ACC112 (cell line): Measurements from ENCODE around the gene TRPM6.
"Not testable (repeated sequence)": the region's sequence is repeated elsewhere in the genome, so short reads cannot be mapped to it uniquely, and the experiment has no call there.

Experiments
- H2AFZ ChIP-seq: fragments of 200-600 bp; sonication (generic); one replicate; pipeline ENCODE4 v1.6.0; 2017; ENCODE audit warnings: antibody characterized with exemption, low read length; ENCODE audit not compliant: unreplicated experiment
- H3K27ac ChIP-seq: fragments of 200-600 bp; sonication (generic); 2 replicates; pipeline ENCODE4 v1.5.1; 2014; ENCODE audit warnings: low read depth, mild to moderate bottlenecking, antibody characterized with exemption, low read length, moderate library complexity
- H3K27me3 ChIP-seq: fragments of 200-600 bp; sonication (generic); 2 replicates; pipeline ENCODE4 v1.6.1; 2014; ENCODE audit warnings: mild to moderate bottlenecking, antibody characterized with exemption, low read length, moderate library complexity, mixed read lengths; ENCODE audit not compliant: insufficient read depth
- H3K36me3 ChIP-seq: fragments of 200-600 bp; sonication (generic); 2 replicates; pipeline ENCODE4 v1.6.1; 2016; ENCODE audit warnings: mild to moderate bottlenecking, antibody characterized with exemption, low read length, moderate library complexity, mixed read lengths; ENCODE audit not compliant: insufficient read depth
- H3K4me1 ChIP-seq: fragments of 200-600 bp; sonication (generic); one replicate; pipeline ENCODE4 v1.6.1; 2016; ENCODE audit warnings: low read length, mixed read lengths; ENCODE audit not compliant: insufficient read depth, unreplicated experiment, control insufficient read depth
- H3K4me3 ChIP-seq: fragments of 200-600 bp; sonication (generic); 2 replicates; pipeline ENCODE4 v1.5.1; 2014; ENCODE audit warnings: mild to moderate bottlenecking, low read depth, low read length
- H3K79me2 ChIP-seq: fragments of 200-600 bp; sonication (generic); one replicate; pipeline ENCODE4 v1.6.0; 2016; ENCODE audit warnings: low read length; ENCODE audit not compliant: control insufficient read depth, unreplicated experiment, insufficient read depth

Gene TRPM6

DNA sequence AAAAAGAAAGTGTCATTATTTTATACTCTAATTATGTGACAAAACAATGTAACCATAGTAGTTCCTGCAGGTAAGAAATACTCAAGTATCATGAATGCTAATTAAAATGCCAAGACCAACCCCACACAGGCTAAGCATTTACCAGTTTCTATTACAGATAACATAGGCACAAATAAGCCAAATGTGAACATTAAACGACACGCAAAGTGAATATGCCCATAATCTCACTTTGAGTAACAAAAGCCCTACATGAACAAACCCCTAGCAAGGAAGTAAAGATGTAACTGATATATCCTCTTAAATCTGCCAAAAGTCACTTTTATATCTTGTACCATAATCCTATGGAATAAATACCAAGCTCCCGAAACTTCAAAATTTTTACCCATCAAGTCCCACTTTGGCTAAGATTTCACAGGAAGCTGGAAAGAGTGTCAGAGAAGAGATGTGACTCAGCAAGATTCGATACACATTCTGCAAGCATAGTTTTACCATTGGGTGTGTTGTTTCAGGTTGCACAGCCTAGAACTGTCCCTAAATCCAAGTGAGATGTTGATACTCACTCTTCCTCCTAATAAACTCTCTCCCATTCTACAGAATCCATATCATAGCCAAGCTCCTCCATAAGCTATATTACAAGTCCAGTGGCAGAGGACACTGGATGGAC is 28.8 kb downstream of the TRPM6 start:
- H2AFZ ChIP-seq: no peak overlapping the region
- H3K36me3 ChIP-seq: no peaks in the 10 kb centered on the region
- no peaks in the 10 kb centered on the region for H3K27me3 ChIP-seq
- no peaks in the 10 kb centered on the region for H3K4me1 ChIP-seq
- H3K79me2 ChIP-seq: no peaks in the 10 kb centered on the region
- H3K27ac ChIP-seq: no peak overlapping the region
- H3K4me3 ChIP-seq: no peak overlapping the region

DNA sequence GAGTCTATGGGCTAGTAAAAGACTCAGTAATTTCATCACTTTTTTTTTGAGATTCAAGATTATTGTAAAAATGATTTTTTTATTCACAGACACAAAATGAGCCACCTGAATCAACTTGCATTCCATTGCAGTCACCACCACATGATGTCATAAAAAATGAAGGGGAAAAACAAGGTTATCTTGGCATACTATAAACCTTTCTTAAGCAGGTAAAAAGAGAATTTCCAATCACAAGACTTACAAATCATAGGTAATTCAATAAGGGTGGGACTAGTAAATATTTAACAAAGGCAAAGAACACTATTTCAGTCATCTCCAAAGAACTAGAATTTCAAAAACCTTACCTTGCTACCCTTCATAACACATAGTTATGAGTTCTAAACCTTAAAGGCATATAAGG is 30.7 kb downstream of the TRPM6 start:
- Histone ChIP-seq H3K79me2 (no peaks in the 10 kb centered on the region), H3K4me1 (no peaks in the 10 kb centered on the region), H2AFZ (no peak overlapping the region), H3K36me3 (no peaks in the 10 kb centered on the region), H3K27ac (no peak overlapping the region), H3K4me3 (no peak overlapping the region), H3K27me3 (no peaks in the 10 kb centered on the region)

DNA sequence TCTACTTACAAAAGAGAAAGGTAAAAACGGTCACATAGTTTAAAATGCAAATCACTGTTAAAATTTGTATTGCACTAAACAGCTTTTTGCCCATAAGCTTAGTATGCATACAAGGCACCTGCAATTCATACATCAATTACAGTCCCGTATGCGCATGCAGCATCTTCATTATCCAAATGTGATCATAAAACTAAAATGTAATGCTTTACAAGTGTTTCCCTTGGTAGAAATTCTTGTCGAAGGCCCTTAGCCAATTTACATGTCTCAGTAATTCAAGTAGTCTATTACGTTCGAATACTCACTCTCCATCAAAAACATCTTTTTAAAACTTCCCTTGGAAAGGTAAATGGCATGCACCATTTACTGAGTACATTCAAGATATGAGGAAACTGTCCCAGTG is 32.6 kb downstream of the TRPM6 start:
- Histone ChIP-seq H3K4me1 (no peaks in the 10 kb centered on the region), H3K27ac (no peak overlapping the region), H2AFZ (no peak overlapping the region), H3K4me3 (no peak overlapping the region), H3K36me3 (no peaks in the 10 kb centered on the region), H3K27me3 (no peaks in the 10 kb centered on the region), H3K79me2 (no peaks in the 10 kb centered on the region)

DNA sequence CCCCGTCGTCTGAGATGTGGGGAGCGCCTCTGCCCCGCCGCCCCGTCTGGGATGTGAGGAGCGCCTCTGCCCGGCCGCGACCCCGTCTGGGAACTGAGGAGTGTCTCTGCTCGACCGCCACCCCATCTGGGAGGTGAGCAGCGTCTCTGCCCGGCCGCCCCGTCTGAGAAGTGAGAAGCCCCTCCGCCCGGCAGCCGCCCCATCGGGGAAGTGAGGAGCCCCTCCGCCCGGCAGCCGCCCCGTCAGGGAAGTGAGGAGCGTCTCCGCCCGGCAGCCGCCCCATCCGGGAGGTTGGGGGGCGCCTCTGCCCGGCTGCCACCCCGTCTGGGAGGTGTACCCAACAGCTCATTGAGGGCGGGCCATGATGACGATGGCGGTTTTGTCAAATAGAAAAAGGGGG is 34.7 kb downstream of the TRPM6 start:
- H3K79me2 ChIP-seq, H3K36me3 ChIP-seq, H3K4me1 ChIP-seq, H2AFZ ChIP-seq, H3K4me3 ChIP-seq, H3K27me3 ChIP-seq, H3K27ac ChIP-seq: not testable (repeated sequence)

DNA sequence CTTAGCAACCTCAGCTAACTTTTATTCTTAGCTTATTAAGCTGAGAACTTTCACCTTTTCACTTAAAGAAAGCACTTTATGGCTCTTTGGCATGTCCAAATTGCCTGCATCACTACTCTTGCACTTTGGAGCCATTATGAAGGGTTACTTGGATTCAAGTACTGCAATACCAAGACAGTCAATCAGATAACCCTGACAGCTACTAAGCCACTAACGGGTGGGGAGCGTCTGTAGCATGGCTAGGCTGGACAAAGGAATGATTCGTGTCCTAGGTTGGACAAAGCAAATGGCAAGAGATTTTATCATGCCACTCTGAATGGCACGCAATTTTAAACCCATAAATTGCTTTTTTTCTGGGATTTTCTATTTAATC is 39.6 kb downstream of the TRPM6 start:
- H3K4me1 ChIP-seq: no peaks in the 10 kb centered on the region
- H2AFZ ChIP-seq: no peak overlapping the region
- no peaks in the 10 kb centered on the region for H3K79me2 ChIP-seq
- peaks cover 6% of the 10 kb centered on the region; the same call in 1 of the 2 replicates for H3K27me3 ChIP-seq
- H3K4me3 ChIP-seq: no peak overlapping the region
- H3K36me3 ChIP-seq: no peaks in the 10 kb centered on the region
- no peak overlapping the region for H3K27ac ChIP-seq

DNA sequence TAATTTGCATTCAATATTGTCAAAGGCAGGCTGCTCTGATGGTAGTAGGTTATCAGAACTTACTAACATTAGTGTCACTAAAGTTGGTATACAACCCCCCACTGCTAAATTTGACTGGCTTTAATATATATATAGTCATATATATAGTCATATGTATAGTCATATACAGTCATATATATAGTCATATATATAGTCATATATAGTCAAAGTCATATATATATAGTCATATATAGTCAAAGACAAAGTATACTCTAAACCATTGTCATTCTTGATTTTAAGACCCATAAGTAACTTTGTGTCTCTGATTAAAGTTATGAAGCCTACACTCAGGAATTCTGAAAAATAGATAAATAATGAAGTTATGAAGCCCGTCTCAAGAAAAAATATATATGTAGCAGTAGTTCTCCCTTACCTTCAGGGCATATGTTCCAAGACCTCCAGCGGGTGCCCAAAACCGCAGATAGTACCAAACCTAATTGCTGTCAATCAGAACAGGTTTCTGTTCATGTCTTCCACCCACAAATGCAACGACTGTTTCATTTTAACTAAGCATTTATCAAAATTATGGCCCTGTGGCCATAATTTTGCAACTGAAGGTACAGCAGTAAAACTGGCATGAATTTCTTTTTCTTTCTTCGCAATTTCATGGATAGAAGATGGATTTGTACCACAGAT is 40.1 kb downstream of the TRPM6 start:
- Histone ChIP-seq H3K36me3 (no peaks in the 10 kb centered on the region), H3K4me3 (no peak overlapping the region), H3K27me3 (peaks cover 6% of the 10 kb centered on the region; the same call in 1 of the 2 replicates), H3K4me1 (no peaks in the 10 kb centered on the region), H2AFZ (no peak overlapping the region), H3K79me2 (no peaks in the 10 kb centered on the region), H3K27ac (no peak overlapping the region)

DNA sequence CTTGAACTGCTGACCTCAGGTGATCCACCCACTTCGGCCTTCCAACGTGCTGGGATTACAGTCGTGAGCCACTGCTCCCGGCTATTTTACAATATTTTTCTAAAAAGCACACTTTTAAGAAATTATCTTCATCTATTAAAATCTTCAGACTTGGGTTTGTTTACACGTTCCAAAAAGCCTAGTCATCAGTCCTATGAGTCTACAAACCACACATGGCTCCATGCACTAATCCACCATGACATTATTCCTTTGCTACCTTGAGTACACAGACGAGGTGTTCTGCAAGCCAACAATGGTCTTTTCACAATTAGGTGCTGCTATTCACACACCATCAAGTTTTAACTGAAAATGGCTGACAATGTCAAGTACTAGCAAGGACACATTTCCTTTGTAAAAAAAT is 41.0 kb downstream of the TRPM6 start:
- H3K27me3 ChIP-seq: peaks cover 6% of the 10 kb centered on the region; the same call in 1 of the 2 replicates
- no peaks in the 10 kb centered on the region for H3K79me2 ChIP-seq
- H3K4me3 ChIP-seq: no peak overlapping the region
- no peak overlapping the region for H3K27ac ChIP-seq
- H3K36me3 ChIP-seq: no peaks in the 10 kb centered on the region
- H2AFZ ChIP-seq: no peak overlapping the region
- H3K4me1 ChIP-seq: no peaks in the 10 kb centered on the region

DNA sequence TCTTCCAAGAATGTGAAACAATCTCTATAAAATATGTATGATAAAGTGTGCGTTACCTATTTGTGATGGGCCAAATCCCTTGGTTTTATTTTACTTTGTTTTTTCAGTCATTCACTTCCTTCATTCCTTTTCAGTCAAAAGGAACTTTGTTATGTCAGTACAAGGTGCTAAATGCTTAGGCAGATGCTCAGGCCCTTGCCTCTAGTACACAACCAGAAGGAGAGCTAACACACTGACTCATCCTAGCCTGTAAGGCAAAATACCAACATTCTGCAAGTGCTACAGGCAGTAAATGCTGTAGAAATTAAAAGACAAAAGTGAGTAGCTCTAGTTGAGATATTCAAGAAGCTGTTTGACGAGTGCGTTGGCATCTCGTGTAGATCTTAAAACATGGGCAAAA is 49.4 kb downstream of the TRPM6 start:
- peaks cover 37% of the 10 kb centered on the region for H3K27me3 ChIP-seq
- H2AFZ ChIP-seq: no peak overlapping the region
- no peaks in the 10 kb centered on the region for H3K4me1 ChIP-seq
- no peaks in the 10 kb centered on the region for H3K36me3 ChIP-seq
- no peak overlapping the region for H3K27ac ChIP-seq
- no peak overlapping the region for H3K4me3 ChIP-seq
- no peaks in the 10 kb centered on the region for H3K79me2 ChIP-seq

DNA sequence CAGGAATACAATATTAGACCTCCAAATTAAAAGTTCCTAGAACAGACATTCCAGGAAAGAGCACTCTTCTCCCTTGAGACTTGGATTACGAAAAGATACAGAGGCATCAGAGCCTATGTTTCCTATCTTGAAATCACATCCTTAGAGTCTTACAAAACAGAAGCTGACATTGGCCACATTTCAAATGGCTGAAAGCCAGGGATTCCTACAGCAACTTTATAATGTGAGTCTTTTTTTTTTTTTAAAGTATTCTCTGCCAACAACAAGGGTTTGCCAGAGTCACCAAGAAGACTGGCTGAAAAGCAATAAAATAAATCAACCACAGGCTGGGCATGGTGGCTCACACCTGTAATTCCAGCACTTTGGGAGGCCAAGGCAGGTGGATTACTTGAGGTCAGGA is 63.1 kb downstream of the TRPM6 start:
- no peaks in the 10 kb centered on the region for H3K79me2 ChIP-seq
- no peak overlapping the region for H2AFZ ChIP-seq
- H3K36me3 ChIP-seq: no peaks in the 10 kb centered on the region
- peaks cover 44% of the 10 kb centered on the region for H3K27me3 ChIP-seq
- no peak overlapping the region for H3K4me3 ChIP-seq
- no peak overlapping the region for H3K27ac ChIP-seq
- H3K4me1 ChIP-seq: no peaks in the 10 kb centered on the region

DNA sequence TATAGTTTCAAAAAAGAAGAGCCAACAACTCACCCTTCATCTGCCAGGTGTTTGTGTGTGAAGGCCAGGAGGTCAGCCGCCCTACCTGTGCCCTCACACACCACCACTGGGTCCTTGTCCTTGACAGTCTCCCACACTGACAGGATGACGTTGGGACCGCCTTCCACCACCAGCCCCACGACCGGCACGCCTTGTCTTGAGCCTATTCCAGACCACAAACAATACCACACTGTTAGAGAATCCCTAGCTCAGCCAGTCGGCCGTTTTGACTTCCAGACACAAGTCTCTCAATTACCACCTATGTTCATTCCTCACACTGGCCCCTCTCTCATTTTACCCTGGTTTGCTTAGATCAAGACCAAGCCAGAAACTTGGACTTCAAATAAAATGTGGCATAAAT is 66.1 kb downstream of the TRPM6 start:
- no peaks in the 10 kb centered on the region for H3K79me2 ChIP-seq
- H3K4me1 ChIP-seq: no peaks in the 10 kb centered on the region
- no peak overlapping the region for H2AFZ ChIP-seq
- no peaks in the 10 kb centered on the region for H3K36me3 ChIP-seq
- H3K27me3 ChIP-seq: peaks cover 45% of the 10 kb centered on the region
- no peak overlapping the region for H3K4me3 ChIP-seq
- no peak overlapping the region for H3K27ac ChIP-seq

DNA sequence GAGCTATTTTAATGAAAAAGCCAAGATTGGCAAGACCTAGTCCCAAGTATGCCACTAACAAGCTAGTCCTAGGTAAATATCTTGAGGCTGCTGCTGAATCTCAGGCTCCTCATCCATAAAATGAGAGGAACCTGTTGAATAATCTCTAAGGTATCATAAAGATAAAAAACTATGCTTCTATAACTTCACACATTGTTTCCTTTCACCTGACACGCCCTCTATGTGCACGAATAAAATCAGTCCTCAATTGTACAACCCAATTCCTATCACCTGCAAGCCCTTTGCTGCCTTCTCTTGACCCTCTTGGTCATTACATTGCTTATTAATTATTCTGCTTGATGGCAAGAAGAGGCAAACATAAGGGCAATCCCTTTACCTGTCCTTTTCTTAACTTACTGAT is 69.9 kb downstream of the TRPM6 start:
- Histone ChIP-seq H3K27ac (no peak overlapping the region), H3K36me3 (no peaks in the 10 kb centered on the region), H3K4me3 (no peak overlapping the region), H3K79me2 (no peaks in the 10 kb centered on the region), H2AFZ (no peak overlapping the region), H3K4me1 (no peaks in the 10 kb centered on the region), H3K27me3 (peaks cover 43% of the 10 kb centered on the region; the same call in 1 of the 2 replicates)
